ENCODE measurements around the gene WNT16.

GRCh38 chr7:121334376-121334775 lies 5.6 kb downstream of the WNT16 start:
- TF ChIP-seq GATA3 (IDR thresholded peaks at IDR 0.05; ENCODE audit: low read depth, low read length) (no peak), GATA2 (IDR thresholded peaks at IDR 0.05; ENCODE audit: low read depth, low read length) (no peak)
